ENCODE measurements around the gene CENPW.

GRCh38 chr6:126341126-126341525, 1.2 kb downstream of the CENPW start:
- no peak for TF ChIP-seq CTCF (IDR thresholded peaks at IDR 0.05)
- TF ChIP-seq POLR2A (IDR thresholded peaks at IDR 0.05), result no peak

Measured in adrenal gland (tissue), 5 donors.